ENCODE measurements around the gene SLC7A5. TPM values are rescaled to one million over a fixed set of nuclear protein-coding genes. Genes with fewer than 3 reads are reported as not detected.
"Not testable (repeated sequence)": the region's sequence is repeated elsewhere in the genome, so short reads cannot be mapped to it uniquely, and the experiment has no call there.

The SLC7A5 gene
- total RNA-seq, 1 donor from 2014 or later, result 169 TPM

DNA sequence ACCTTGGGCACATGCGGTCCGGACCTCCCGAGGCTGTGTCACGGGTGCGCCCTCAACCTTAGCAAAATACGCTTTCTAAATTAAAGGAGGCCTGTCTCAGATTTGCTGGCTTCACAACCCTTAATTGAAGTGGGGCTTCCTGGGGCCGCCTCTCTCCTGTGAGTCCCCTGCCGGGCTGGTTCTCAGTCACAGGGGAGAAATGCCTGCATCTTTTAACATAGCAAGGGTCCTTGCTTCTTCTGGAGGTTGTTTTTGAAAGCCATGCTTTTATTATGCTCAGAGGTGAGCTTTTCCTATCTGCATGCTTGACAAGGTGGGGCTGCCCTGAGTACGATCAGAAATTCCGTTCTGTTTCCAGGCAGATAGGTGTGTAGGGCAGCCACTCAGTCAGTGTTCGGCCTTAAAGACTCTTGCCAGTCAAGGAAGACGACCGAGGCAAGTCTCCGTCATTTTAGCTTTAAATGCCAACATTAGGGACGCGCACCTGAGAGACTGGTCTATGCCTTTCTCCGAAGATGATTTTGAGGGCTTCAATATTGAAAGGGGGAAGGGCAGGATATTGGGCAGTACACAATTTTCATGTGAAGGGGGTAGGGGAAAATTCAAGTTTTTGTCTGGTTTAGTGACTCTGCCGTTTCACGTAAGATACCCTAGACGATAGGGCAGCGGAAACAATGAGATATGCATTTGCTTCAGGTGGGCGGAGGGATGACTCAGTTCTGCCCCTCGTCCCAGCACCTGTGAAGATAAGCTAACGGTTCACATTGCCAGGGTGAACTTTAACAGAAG lies 5.5 kb upstream of the SLC7A5 start:
- no peak for DNase-seq (ENCODE audit: low read depth)
- no peaks in the 10 kb centered on the region for H3K36me3 ChIP-seq (ENCODE audit: control insufficient read depth, insufficient read depth, low read length)
- peaks cover 3% of the 10 kb centered on the region for H3K27me3 ChIP-seq (ENCODE audit: control insufficient read depth, insufficient read depth, low read length)
- no peak overlapping the region for H3K4me3 ChIP-seq (ENCODE audit: low read depth, low read length)
- TF ChIP-seq, protein P1, sequence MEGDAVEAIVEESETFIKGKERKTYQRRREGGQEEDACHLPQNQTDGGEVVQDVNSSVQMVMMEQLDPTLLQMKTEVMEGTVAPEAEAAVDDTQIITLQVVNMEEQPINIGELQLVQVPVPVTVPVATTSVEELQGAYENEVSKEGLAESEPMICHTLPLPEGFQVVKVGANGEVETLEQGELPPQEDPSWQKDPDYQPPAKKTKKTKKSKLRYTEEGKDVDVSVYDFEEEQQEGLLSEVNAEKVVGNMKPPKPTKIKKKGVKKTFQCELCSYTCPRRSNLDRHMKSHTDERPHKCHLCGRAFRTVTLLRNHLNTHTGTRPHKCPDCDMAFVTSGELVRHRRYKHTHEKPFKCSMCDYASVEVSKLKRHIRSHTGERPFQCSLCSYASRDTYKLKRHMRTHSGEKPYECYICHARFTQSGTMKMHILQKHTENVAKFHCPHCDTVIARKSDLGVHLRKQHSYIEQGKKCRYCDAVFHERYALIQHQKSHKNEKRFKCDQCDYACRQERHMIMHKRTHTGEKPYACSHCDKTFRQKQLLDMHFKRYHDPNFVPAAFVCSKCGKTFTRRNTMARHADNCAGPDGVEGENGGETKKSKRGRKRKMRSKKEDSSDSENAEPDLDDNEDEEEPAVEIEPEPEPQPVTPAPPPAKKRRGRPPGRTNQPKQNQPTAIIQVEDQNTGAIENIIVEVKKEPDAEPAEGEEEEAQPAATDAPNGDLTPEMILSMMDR (IDR thresholded peaks at IDR 0.05; ENCODE audit: insufficient read depth, low read length, severe bottlenecking), result no peak
- FAIRE-seq, result no peak

DNA sequence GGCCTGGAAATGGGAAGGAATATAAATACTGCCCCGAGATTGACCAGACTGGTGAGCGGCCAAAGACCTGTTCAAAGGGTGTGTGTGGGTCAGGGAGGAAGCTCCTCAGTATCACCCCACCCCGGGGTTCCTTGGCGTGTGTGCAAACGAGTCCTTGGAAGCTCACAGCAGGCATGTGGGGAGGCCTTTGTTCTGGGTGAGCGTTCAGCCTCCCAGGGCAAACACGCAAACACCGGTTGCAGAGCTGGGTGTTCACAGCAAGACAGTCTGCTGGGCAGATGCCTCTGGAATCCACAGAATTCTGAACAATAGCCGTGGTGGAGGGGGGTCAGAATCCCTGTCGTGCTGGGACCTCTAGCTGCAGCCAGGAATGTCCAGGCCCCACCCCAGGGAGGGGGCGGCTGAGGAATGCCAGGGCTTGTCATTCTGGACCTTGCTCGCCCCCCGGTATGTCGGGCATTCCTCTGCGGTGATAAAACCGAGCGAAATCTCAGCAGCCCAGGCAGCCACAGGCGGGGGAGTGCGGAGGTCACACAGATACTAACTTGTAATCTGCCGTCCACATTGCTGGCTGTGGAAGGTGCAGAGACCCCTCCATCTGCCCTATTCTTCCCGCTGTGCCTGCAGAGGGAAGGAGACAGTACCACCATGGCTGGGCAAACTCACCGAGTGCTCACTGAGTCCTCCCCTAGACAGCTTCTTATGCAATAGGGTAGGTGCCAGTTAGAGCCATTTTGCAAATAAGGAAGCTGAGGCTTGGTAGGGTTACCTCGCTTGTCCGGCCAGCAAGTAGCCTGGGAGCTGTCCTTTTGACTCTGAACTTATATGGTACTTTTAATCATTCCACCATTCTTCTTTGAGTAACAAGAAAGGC lies 1.3 kb upstream of the SLC7A5 start:
- not testable (repeated sequence) for H3K4me3 ChIP-seq (ENCODE audit: low read depth, low read length); H3K27me3 ChIP-seq (ENCODE audit: control insufficient read depth, insufficient read depth, low read length); FAIRE-seq
- DNase-seq (ENCODE audit: low read depth), result peak; percentile 29
- H3K36me3 ChIP-seq (ENCODE audit: control insufficient read depth, insufficient read depth, low read length), result peaks cover 14% of the 10 kb centered on the region

- not testable (repeated sequence) for H3K27me3 ChIP-seq (ENCODE audit: control insufficient read depth, insufficient read depth, low read length); DNase-seq (ENCODE audit: low read depth); FAIRE-seq; H3K4me3 ChIP-seq (ENCODE audit: low read depth, low read length)
- H3K36me3 ChIP-seq (ENCODE audit: control insufficient read depth, insufficient read depth, low read length), result peaks cover 14% of the 10 kb centered on the region
Observed at GRCh38 chr16:87869879-87870417, 641 bp upstream of the SLC7A5 start.

DNA sequence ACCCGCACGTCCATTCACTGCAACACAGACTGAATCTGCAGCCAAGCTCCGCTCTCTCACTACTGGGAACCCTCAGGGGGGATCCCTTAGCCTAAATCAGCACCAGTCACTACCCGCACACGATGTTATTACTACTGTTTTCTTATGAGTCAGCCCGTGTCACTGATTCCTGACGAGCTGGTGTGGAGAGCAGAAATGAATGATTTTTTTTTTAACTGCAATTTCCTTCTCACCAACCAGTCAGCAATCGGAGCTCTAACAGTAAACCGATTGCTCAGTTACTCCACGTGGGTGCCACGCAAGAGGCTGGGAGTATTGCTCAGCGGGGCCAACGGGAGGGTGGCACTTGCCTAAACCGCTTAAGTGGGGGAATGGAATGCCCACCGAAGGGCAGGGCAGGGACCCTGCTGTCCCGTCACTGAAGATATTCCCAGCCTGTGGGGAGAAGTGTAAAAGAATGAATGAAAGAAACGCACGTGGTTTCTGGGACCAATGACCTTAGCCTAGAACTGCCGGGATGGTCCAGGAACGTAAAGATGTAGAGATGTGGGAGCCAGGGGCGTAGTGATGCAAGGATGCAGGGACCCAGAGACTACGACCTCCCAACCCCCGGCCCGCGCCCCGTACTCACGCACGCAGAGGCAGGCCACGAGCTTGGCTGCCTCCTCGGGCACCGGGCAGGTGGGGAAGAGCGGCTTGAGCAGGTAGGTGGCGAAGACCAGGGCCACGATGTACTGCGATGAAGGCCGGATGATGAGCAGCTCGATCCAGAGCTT lies 865 bp downstream of the SLC7A5 start:
- not testable (repeated sequence) for H3K27me3 ChIP-seq (ENCODE audit: control insufficient read depth, insufficient read depth, low read length); FAIRE-seq
- H3K36me3 ChIP-seq (ENCODE audit: control insufficient read depth, insufficient read depth, low read length), result peaks cover 20% of the 10 kb centered on the region
- peak overlapping the region; percentile 83 for H3K4me3 ChIP-seq (ENCODE audit: low read depth, low read length)
- DNase-seq (ENCODE audit: low read depth), result peak; percentile 89

DNA sequence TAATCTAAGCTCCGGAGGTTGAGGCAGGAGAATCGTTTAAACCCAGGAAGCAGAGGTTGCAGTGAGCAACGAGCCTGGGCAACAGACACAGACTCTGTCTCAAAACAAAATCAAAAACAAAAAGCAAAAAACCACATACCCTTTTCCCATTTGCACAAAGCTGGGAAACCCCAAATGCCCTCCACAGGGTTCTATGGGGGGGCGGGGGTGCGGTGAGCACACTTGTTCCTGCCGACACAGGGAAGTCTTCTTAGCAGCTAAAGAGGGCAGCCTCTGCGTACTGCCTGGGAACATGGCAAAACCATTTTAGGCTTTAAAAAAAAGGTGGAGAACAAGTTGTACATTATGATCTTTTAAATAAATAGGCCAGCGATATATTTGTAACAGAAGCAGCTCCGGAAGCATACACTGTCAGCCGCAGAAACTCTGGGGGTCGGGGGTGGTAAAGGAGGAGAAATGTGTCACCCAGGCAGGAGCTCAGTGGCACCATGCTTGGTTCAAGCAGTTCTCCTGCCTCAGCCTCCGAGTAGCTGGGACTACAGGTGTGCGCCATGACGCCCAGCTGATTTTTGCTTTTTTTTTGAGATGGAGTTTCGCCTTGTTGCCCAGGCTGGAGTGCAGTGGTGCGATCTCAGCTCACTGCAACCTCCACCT lies 3.3 kb downstream of the SLC7A5 start:
- Histone ChIP-seq H3K4me3 (ENCODE audit: low read depth, low read length) (peak overlapping the region; percentile 11), H3K36me3 (ENCODE audit: control insufficient read depth, insufficient read depth, low read length) (peaks cover 32% of the 10 kb centered on the region)
- not testable (repeated sequence) for H3K27me3 ChIP-seq (ENCODE audit: control insufficient read depth, insufficient read depth, low read length); FAIRE-seq; DNase-seq (ENCODE audit: low read depth)

DNA sequence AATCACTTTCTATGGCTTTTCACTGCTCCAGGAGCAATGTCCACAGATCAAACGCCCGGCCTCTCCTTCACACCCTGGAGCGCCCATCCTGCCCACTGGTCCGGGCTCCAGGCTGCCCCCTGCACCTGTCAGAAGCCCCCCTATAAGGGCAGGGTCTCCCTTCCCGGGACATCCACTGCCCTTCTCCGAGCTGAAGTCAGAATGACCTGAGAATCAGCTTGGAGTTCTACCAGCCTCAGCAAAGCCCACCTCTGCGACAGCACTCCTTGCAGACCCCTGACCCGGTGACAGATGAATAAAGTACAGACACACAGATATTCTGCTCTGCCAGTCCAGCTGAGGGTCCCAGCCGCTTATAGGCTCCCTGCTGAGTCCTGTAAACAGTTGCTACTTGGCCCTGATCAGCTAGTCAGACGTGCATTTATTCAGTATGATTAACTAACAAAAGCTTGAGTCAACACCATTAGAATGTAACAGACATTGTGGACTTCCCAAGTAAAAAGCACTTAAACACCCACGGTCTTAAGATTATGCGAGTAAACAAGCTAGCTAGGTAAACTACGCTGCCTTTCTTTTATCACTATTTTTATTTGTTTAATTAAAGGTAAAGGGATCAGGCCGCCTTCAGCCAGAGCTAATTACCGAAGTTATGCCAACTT lies 4.8 kb downstream of the SLC7A5 start:
- peak; percentile 73 for DNase-seq (ENCODE audit: low read depth)
- Histone ChIP-seq H3K36me3 (ENCODE audit: control insufficient read depth, insufficient read depth, low read length) (peaks cover 35% of the 10 kb centered on the region), H3K4me3 (ENCODE audit: low read depth, low read length) (no peak overlapping the region), H3K27me3 (ENCODE audit: control insufficient read depth, insufficient read depth, low read length) (no peaks in the 10 kb centered on the region)
- TF ChIP-seq, protein P1 (IDR thresholded peaks at IDR 0.05; ENCODE audit: insufficient read depth, low read length, severe bottlenecking), result no peak
- no peak for FAIRE-seq

- not testable (repeated sequence) for DNase-seq (ENCODE audit: low read depth); H3K27me3 ChIP-seq (ENCODE audit: control insufficient read depth, insufficient read depth, low read length); H3K4me3 ChIP-seq (ENCODE audit: low read depth, low read length); FAIRE-seq
- peaks cover 34% of the 10 kb centered on the region for H3K36me3 ChIP-seq (ENCODE audit: control insufficient read depth, insufficient read depth, low read length)
Observed at GRCh38 chr16:87863327-87863635, 6.0 kb downstream of the SLC7A5 start.

GRCh38 chr16:87862597-87863326 lies 6.5 kb downstream of the SLC7A5 start:
- peaks cover 33% of the 10 kb centered on the region for H3K36me3 ChIP-seq (ENCODE audit: control insufficient read depth, insufficient read depth, low read length)
- not testable (repeated sequence) for H3K4me3 ChIP-seq (ENCODE audit: low read depth, low read length); H3K27me3 ChIP-seq (ENCODE audit: control insufficient read depth, insufficient read depth, low read length); DNase-seq (ENCODE audit: low read depth); FAIRE-seq

DNA sequence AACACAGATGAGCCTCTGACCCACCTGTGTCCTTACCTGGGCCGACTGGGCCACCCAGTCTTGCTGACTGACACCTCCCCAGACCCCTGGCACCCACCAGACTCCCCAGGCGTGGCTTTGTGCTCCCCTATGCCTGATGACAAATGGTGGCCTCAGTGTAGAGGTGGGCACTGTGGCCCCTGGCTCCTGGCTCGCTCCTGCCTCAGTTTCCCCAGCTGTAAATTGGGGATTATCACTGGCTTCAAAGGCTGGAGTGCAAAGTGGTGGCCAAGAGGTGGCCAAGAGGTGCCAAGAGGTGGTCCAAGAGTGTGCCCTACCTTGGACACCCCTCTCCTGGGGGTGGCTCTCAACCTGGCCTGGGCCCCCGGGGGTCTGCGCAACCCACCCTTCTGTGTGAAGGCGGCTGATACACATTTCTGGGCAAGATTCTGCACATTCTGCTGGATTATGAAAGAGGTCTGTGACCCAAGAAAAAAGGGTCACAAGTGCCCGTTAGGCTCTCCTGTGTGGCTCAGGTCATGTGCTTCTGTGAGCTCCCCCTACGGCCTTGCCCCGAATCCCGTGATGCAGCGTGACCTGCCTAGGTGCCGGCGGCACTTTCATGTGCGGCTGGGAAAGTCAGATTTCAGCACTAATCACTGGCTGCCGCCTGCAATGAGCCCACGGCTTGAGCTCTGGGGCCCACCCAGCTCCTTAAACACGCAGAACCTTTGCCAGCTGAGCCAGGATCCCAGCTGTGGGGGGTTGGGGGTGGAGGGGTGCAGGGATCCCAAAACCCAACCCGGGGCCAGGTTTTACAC lies 7.8 kb downstream of the SLC7A5 start:
- FAIRE-seq; H3K4me3 ChIP-seq (ENCODE audit: low read depth, low read length); DNase-seq (ENCODE audit: low read depth); H3K27me3 ChIP-seq (ENCODE audit: control insufficient read depth, insufficient read depth, low read length): not testable (repeated sequence)
- peaks cover 28% of the 10 kb centered on the region for H3K36me3 ChIP-seq (ENCODE audit: control insufficient read depth, insufficient read depth, low read length)

Data from bronchial epithelial cell (primary cell).